Gastrocnemius medialis (tissue), 4 donors: ENCODE results near the gene PLSCR4.

Experiments used
- CTCF ChIP-seq, 5 experiments: fragments of 450-650 bp in 3 of 5; fragments of 200-600 bp in 2 of 5; sonication (generic) in 2 of 5; IDR thresholded peaks in 4 of 5; conservative IDR thresholded peaks in 1 of 5; 1 replicate in 4 of 5; 2 replicates in 1 of 5; pipeline ENCODE4 v1.5.1; 2016 to 2019; ENCODE audit warnings: antibody characterized with exemption in 5 of 5, mild to moderate bottlenecking in 3 of 5, moderate library complexity in 3 of 5
- POLR2A ChIP-seq, 2 donors: fragments of 450-650 bp; IDR thresholded peaks; one replicate each; pipeline ENCODE4 v1.6.1; 2017; ENCODE audit warnings: antibody characterized with exemption in 2 of 2, mild to moderate bottlenecking in 2 of 2, moderate library complexity in 2 of 2

GRCh38 chr3:146246526-146246925 is 4.4 kb downstream of the PLSCR4 start:
- no peak for TF ChIP-seq CTCF (IDR thresholded peaks at IDR 0.05 in 4 of 5, conservative IDR thresholded peaks at IDR 0.05 in 1 of 5)
- TF ChIP-seq POLR2A (IDR thresholded peaks at IDR 0.05) = no peak
